K562 (cell line): Measurements from ENCODE around the gene METRN. TPM values are rescaled to one million over a fixed set of nuclear protein-coding genes. Genes with fewer than 3 reads are reported as not detected.

Experiments used
- ATAC-seq: fragments of 200-7000 bp; cut with Tn5 transposase; 3 replicates; pipeline ENCODE4 v1.9.1; 2020; ENCODE audit warnings: moderate library complexity
- BruUV-seq: library from RNA; stranded (reverse); fragments of 400-500 nt; replicated peaks from 2 replicates; lab custom pipeline; 2021; lab: Mats Ljungman, UMichigan
- CTCF ChIA-PET: fragments of 300-600 bp; formaldehyde crosslinking; extraction: SDS; loops from one replicate; lab custom pipeline; 2021; ENCODE audit warnings: low intra/inter-chr PET ratio; lab: Yijun Ruan, JAX
- POLR2A ChIA-PET: fragments of 300-600, 350-650 bp; sonication (Branson Sonifier 250); formaldehyde crosslinking; extraction: SDS; loops from one replicate; lab custom pipeline; 2021; ENCODE audit warnings: antibody characterized with exemption, inconsistent platforms; lab: Yijun Ruan, JAX
- DNase-seq, 4 experiments: peaks; one replicate each; pipeline versions ENCODE4 v3.0.0 to v3.0.0-alpha.2; 2011 to 2018; ENCODE audit warnings: low spot score in 3 of 4, mixed read lengths in 3 of 4; ENCODE audit errors: extremely low read depth in 1 of 4
- FAIRE-seq: peaks from 2 replicates; lab custom pipeline; 2011; peaks lifted over from hg19 to GRCh38; lab: Jason Lieb, UNC
- H2AFZ ChIP-seq: 2 replicates; pipeline ENCODE4 v1.6.0; 2011; ENCODE audit warnings: low read depth, low read length, control low read depth, inconsistent platforms
- H3K27ac ChIP-seq: fragments of 200-600 bp; 3 replicates; pipeline ENCODE4 v1.8.0; 2011; ENCODE audit warnings: low read depth, mild to moderate bottlenecking, control low read depth, inconsistent platforms, low read length, moderate library complexity, mixed read lengths; ENCODE audit errors: extremely low read depth
- H3K27me3 ChIP-seq, 2 experiments: fragments of 300-600 bp in 1 of 2; 2 replicates in 1 of 2; 3 replicates in 1 of 2; pipeline versions ENCODE4 v1.6.0 to v1.8.0; 2011; ENCODE audit warnings: inconsistent platforms in 2 of 2, low read length in 2 of 2, mild to moderate bottlenecking in 1 of 2, mixed read lengths in 1 of 2, moderate library complexity in 1 of 2; ENCODE audit not compliant: control insufficient read depth in 2 of 2, insufficient read depth in 2 of 2
- H3K36me3 ChIP-seq: fragments of 300-600 bp; 3 replicates; pipeline ENCODE4 v1.8.0; 2011; ENCODE audit warnings: mild to moderate bottlenecking, low read length, inconsistent platforms; ENCODE audit not compliant: control insufficient read depth, insufficient read depth
- H3K4me1 ChIP-seq, 2 experiments: fragments of 200-600 bp in 1 of 2; replicated peaks in 1 of 2; 2 replicates in 1 of 2; 3 replicates in 1 of 2; pipeline versions ENCODE4 v1.5.1 to v1.8.0; 2011; ENCODE audit warnings: inconsistent platforms in 2 of 2, low read length in 2 of 2, mild to moderate bottlenecking in 1 of 2, mixed read lengths in 1 of 2, moderate library complexity in 1 of 2; ENCODE audit not compliant: control insufficient read depth in 2 of 2, insufficient read depth in 2 of 2
- H3K4me2 ChIP-seq: 2 replicates; pipeline ENCODE4 v1.6.1; 2011; ENCODE audit warnings: low read length, control low read depth, inconsistent platforms, mixed read lengths; ENCODE audit not compliant: insufficient read depth
- H3K4me3 ChIP-seq: fragments of 200-600 bp; sonication (generic), shearing (Covaris generic); 2 replicates; pipeline ENCODE4 v1.5.1; 2016; ENCODE audit warnings: control low read depth, inconsistent platforms
- H3K79me2 ChIP-seq: fragments of 200-600 bp; 3 replicates; pipeline ENCODE4 v1.8.0; 2011; ENCODE audit warnings: low read length, inconsistent platforms; ENCODE audit not compliant: control insufficient read depth, insufficient read depth
- H3K9ac ChIP-seq, 2 experiments: 2 replicates each; pipeline versions ENCODE4 v1.6.0 to v1.6.1; 2011; ENCODE audit warnings: low read depth in 2 of 2, low read length in 2 of 2, control low read depth in 1 of 2, inconsistent platforms in 1 of 2, mild to moderate bottlenecking in 1 of 2, mixed read lengths in 1 of 2; ENCODE audit not compliant: insufficient read depth in 1 of 2
- H3K9me1 ChIP-seq: one replicate; pipeline ENCODE4 v1.6.0; 2011; ENCODE audit warnings: inconsistent platforms, mild to moderate bottlenecking, low read length, moderate library complexity; ENCODE audit not compliant: control insufficient read depth, insufficient read depth
- H3K9me3 ChIP-seq: replicated peaks from 2 replicates; pipeline ENCODE4 v1.5.1; 2011; ENCODE audit warnings: low read depth, low read length, inconsistent platforms; ENCODE audit not compliant: control insufficient read depth, insufficient read depth
- H4K20me1 ChIP-seq: replicated peaks from 2 replicates; pipeline ENCODE4 v1.6.1; 2011; ENCODE audit warnings: low read length, inconsistent platforms, mixed read lengths; ENCODE audit not compliant: control insufficient read depth, insufficient read depth
- CBX8 ChIP-seq: fragments of 200-600 bp; sonication (generic); IDR thresholded peaks from 2 replicates; pipeline ENCODE4 v1.6.1; 2012; ENCODE audit warnings: borderline replicate concordance, mixed run types, low read depth, mild to moderate bottlenecking, moderate library complexity, mixed read lengths, low read length, control low read depth, inconsistent platforms; ENCODE audit not compliant: poor library complexity, severe bottlenecking; ENCODE audit errors: extremely low read depth
- CC2D1A ChIP-seq: fragments of 450-650 bp; IDR thresholded peaks from 2 replicates; pipeline ENCODE4 v1.6.1; 2017; ENCODE audit warnings: mild to moderate bottlenecking
- ETS1 ChIP-seq: conservative IDR thresholded peaks from 2 replicates; pipeline ENCODE4 v1.6.1; 2011; ENCODE audit warnings: low read depth, mild to moderate bottlenecking, low read length; ENCODE audit not compliant: control insufficient read depth
- FOXK1 ChIP-seq: sonication (generic); formaldehyde crosslinking; IDR thresholded peaks from 2 replicates; pipeline ENCODE4 v1.8.0; 2022; ENCODE audit warnings: missing genetic modification reagents, mild to moderate bottlenecking, borderline replicate concordance
- ILK ChIP-seq: fragments of 450-650 bp; IDR thresholded peaks from 2 replicates; pipeline ENCODE4 v1.6.1; 2016; ENCODE audit warnings: missing genetic modification characterization, low read depth, mild to moderate bottlenecking, missing compliant biosample characterization, moderate library complexity, borderline replicate concordance
- JUN ChIP-seq, 2 experiments: sonication (generic) in 1 of 2; formaldehyde crosslinking in 1 of 2; IDR thresholded peaks; 2 replicates each; pipeline versions ENCODE4 v1.6.1 to v1.8.0; 2012 to 2022; ENCODE audit warnings: borderline replicate concordance in 2 of 2, mild to moderate bottlenecking in 2 of 2, improper control_type of control experiment in 1 of 2, low read depth in 1 of 2, low read length in 1 of 2, missing genetic modification reagents in 1 of 2
- NR2C1 ChIP-seq, 2 experiments: fragments of 450-650 bp; IDR thresholded peaks; 2 replicates each; pipeline ENCODE4 v1.6.1; 2017; ENCODE audit warnings: mild to moderate bottlenecking in 2 of 2, antibody characterized with exemption in 1 of 2, inconsistent platforms in 1 of 2, missing compliant biosample characterization in 1 of 2, missing genetic modification characterization in 1 of 2
- NR2C2 ChIP-seq, 2 experiments: fragments of 200-800 bp in 1 of 2; sonication (Bioruptor generic) in 1 of 2; sonication (generic) in 1 of 2; formaldehyde crosslinking in 1 of 2; IDR thresholded peaks; 2 replicates each; pipeline versions ENCODE4 v1.6.1 to v1.8.0; 2016 to 2022; ENCODE audit warnings: mild to moderate bottlenecking in 1 of 2, missing compliant biosample characterization in 1 of 2, missing genetic modification characterization in 1 of 2, missing genetic modification reagents in 1 of 2
- NR2F6 ChIP-seq: fragments of 450-650 bp; formaldehyde crosslinking; IDR thresholded peaks from 2 replicates; pipeline ENCODE4 v1.4.0; 2020; ENCODE audit warnings: mild to moderate bottlenecking
- PKNOX1 ChIP-seq: fragments of 450-650 bp; IDR thresholded peaks from 2 replicates; pipeline ENCODE4 v1.6.1; 2016
- POLR2G ChIP-seq: fragments of 200-400 bp; formaldehyde crosslinking; IDR thresholded peaks from 2 replicates; pipeline ENCODE4 v1.6.1; 2017; ENCODE audit warnings: low read depth, mild to moderate bottlenecking, antibody characterized with exemption, low read length, moderate library complexity
- STAG1 ChIP-seq: sonication (generic); formaldehyde crosslinking; IDR thresholded peaks from 2 replicates; pipeline ENCODE4 v1.5.0; 2020; ENCODE audit warnings: missing genetic modification reagents, borderline replicate concordance
- SUPT5H ChIP-seq: fragments of 450-650 bp; IDR thresholded peaks from 2 replicates; pipeline ENCODE4 v1.6.1; 2016
- ZC3H4 ChIP-seq: sonication (generic); formaldehyde crosslinking; IDR thresholded peaks from 2 replicates; pipeline ENCODE4 v1.9.0; 2021; ENCODE audit warnings: missing genetic modification reagents, borderline replicate concordance
- WGBS: fragments of 100-300 bp; shearing (Covaris generic); methylation state at CpG from one replicate; pipeline ENCODE4 v1.1.6; 2016; ENCODE audit warnings: low coverage, mixed read lengths; ENCODE audit not compliant: insufficient coverage; ENCODE audit errors: missing lambda C conversion rate; 5-methylcytosine and 5-hydroxymethylcytosine counted together
- in situ Hi-C: fragments of 300-500 bp; cut with MboI; formaldehyde crosslinking; loops from 4 replicates; pipeline ENCODE4 v1.15.0; 2018; ENCODE audit warnings: inconsistent platforms, mixed read lengths
- intact Hi-C: fragments of 100-400 bp; cut with micrococcal nuclease; formaldehyde crosslinking; loops from 2 replicates; pipeline ENCODE4 v1.14.2; 2022
- polyA plus RNA-seq, 8 experiments: library from polyadenylated mRNA; depleted of rRNA in 4 of 8; stranded (reverse) in 5 of 8; unstranded in 3 of 8; fragments of >200 nt; fragmentation: Nextera tagmentation in 2 of 8; fragmentation: Illumina TruSeq in 1 of 8; extraction: Ambion mirVana in 2 of 8; extraction: Trizol in 1 of 8; gene quantifications; 2 replicates each; pipeline versions ENCODE4 v1.2.1 to v1.2.3, GENCODE V29; 2011 to 2014; ENCODE audit warnings: inconsistent platforms in 1 of 8, missing spikeins in 1 of 8
- total RNA-seq, 7 experiments: library from RNA; depleted of rRNA in 6 of 7; stranded (reverse); fragments of >200 nt in 6 of 7; fragmentation: Illumina TruSeq in 2 of 7; extraction: Trizol in 2 of 7; gene quantifications; 2 replicates each; pipeline versions ENCODE4 v1.2.1 to v1.2.3, GENCODE V29; 2011 to 2021; ENCODE audit warnings: low replicate concordance in 1 of 7

The METRN gene
- total and polyA plus RNA-seq, 9 of the 15 experiments (the other 6 are each of a cell fraction or from before 2014, with no cell fraction given), result 0.20 to 89.8 (median 15.4) TPM

- CTCF ChIA-PET, result no interaction called here
- peak overlapping the region; percentile 94 to 98 for H3K9ac ChIP-seq
- peak overlapping the region; percentile 92 for H3K4me3 ChIP-seq
- no peaks in the 10 kb centered on the region for H3K9me3 ChIP-seq
- H4K20me1 ChIP-seq, result no peaks in the 10 kb centered on the region
- peaks cover 40% of the 10 kb centered on the region; the same call in 2 of the 3 replicates for H3K36me3 ChIP-seq
- in situ Hi-C loops (no loop called here), intact Hi-C loops (no loop called here)
- DNase-seq, result no peak
- H3K4me2 ChIP-seq, result peak overlapping the region; percentile 87
- POLR2A ChIA-PET, result interaction anchor here (0.6 to 1.3 kb wide), 5 partner anchors 8 to 471 kb away, joined by 3 to 10 read pairs (median 4); partner anchors contain the start of genes METRN and STUB1
- FAIRE-seq, result peak; percentile 49
- H3K4me1 ChIP-seq, result peaks cover 5 to 84% of the 10 kb centered on the region in 2 experiments
- H3K9me1 ChIP-seq, result peaks cover 5% of the 10 kb centered on the region
- H3K79me2 ChIP-seq, result peaks cover 17% of the 10 kb centered on the region; the same call in 2 of the 3 replicates
- 78% methylated on average over 25 of the region's 26 CpGs for WGBS
- no peaks in the 10 kb centered on the region for H3K27me3 ChIP-seq
- H3K27ac ChIP-seq, result peak overlapping the region; percentile 86
- BruUV-seq, result no TSS peak
- no peak; the same call in 2 of the 3 replicates for ATAC-seq
- peak overlapping the region; percentile 88; the same call in 1 of the 2 replicates for H2AFZ ChIP-seq
- TF ChIP-seq NR2C2 (CRISPR knock-in tag; IDR thresholded peaks at IDR 0.05) (no peak), NR2C2 (tag; IDR thresholded peaks at IDR 0.05) (0 out of 2 replicates have a peak, but pooled peaks have one; percentile 16), CBX8 (no peak), FOXK1 (CRISPR knock-in tag) (no peak), ILK (tag) (no peak), JUN (IDR thresholded peaks at IDR 0.05; ENCODE audit: borderline replicate concordance, low read depth, low read length) (no peak), JUN (CRISPR knock-in tag; IDR thresholded peaks at IDR 0.05; ENCODE audit: borderline replicate concordance) (peak; percentile 43; the same call in 1 of the 2 replicates), ETS1 (0 out of 2 replicates have a peak, but pooled peaks have one; percentile 18), STAG1 (CRISPR knock-in tag) (0 out of 2 replicates have a peak, but pooled peaks have one; percentile 6), SUPT5H (no peak), POLR2G (peak; percentile 22; the same call in 1 of the 2 replicates), NR2C1 (IDR thresholded peaks at IDR 0.05) (peak; percentile 45; the same call in 1 of the 2 replicates), NR2C1 (tag; IDR thresholded peaks at IDR 0.05) (peak; percentile 54), CC2D1A (no peak), PKNOX1 (peak; percentile 44; the same call in 1 of the 2 replicates), ZC3H4 (CRISPR knock-in tag) (0 out of 2 replicates have a peak, but pooled peaks have one; percentile 34), NR2F6 (CRISPR knock-in tag) (0 out of 2 replicates have a peak, but pooled peaks have one; percentile 44)
Observed at GRCh38 chr16:689175-689897, 25.6 kb upstream of the METRN start.
